Activated T-cell treated with anti-CD3 and anti-CD28 coated beads, Interleukin-2, amount 50 U/mL, for 4 hours (primary cell): ENCODE measurements around the gene GGA3. TPM values are rescaled to one million over a fixed set of nuclear protein-coding genes. Genes with fewer than 3 reads are reported as not detected.

Experiments
- ATAC-seq, 2 donors: fragments of 200-7000 bp; cut with Tn5 transposase; one replicate each; pipeline ENCODE4 v1.10.0; 2021
- DNase-seq: peaks from one replicate; pipeline ENCODE4 v3.0.0-alpha.2; 2020
- H3K27me3 Mint-ChIP-seq: one replicate; pipeline ENCODE4 v1.8.0; 2021; ENCODE audit warnings: low read depth, mixed read lengths
- H3K36me3 Mint-ChIP-seq: one replicate; pipeline ENCODE4 v1.8.0; 2022; ENCODE audit warnings: mixed read lengths; ENCODE audit not compliant: insufficient read depth
- H3K4me1 Mint-ChIP-seq: one replicate; pipeline ENCODE4 v1.8.0; 2021; ENCODE audit warnings: low read depth, mixed read lengths
- H3K4me3 Mint-ChIP-seq: one replicate; pipeline ENCODE4 v1.8.0; 2021; ENCODE audit warnings: mild to moderate bottlenecking, moderate library complexity, mixed read lengths
- H3K9me3 Mint-ChIP-seq: one replicate; pipeline ENCODE4 v1.8.0; 2021; ENCODE audit warnings: mixed read lengths
- total RNA-seq, 3 donors: library from RNA; stranded (reverse); gene quantifications; one replicate each; pipeline ENCODE4 v1.2.1, GENCODE V29; 2021

GGA3 gene
- total RNA-seq, 3 donors from 2014 or later, result 64.2 to 80.5 (median 71.2) TPM

GRCh38 chr17:75244133-75244866 lies 17.1 kb downstream of the GGA3 start:
- no peaks in the 10 kb centered on the region for H3K27me3 Mint-ChIP-seq
- no peaks in the 10 kb centered on the region for H3K9me3 Mint-ChIP-seq
- H3K4me3 Mint-ChIP-seq, result no peak overlapping the region
- H3K36me3 Mint-ChIP-seq, result peaks cover 41% of the 10 kb centered on the region
- ATAC-seq, result no peak
- peaks cover 54% of the 10 kb centered on the region for H3K4me1 Mint-ChIP-seq
- DNase-seq, result no peak

GRCh38 chr17:75242461-75243042 lies 18.9 kb downstream of the GGA3 start:
- Mint-ChIP-seq H3K36me3 (peaks cover 46% of the 10 kb centered on the region), H3K27me3 (no peaks in the 10 kb centered on the region), H3K4me3 (peak overlapping the region; percentile 54), H3K9me3 (no peaks in the 10 kb centered on the region), H3K4me1 (peaks cover 50% of the 10 kb centered on the region)
- DNase-seq (no peak), ATAC-seq (peak; percentile 24 to 39)

- DNase-seq, result no peak
- Mint-ChIP-seq H3K4me1 (peaks cover 48% of the 10 kb centered on the region), H3K9me3 (no peaks in the 10 kb centered on the region), H3K36me3 (peaks cover 47% of the 10 kb centered on the region), H3K4me3 (peak overlapping the region; percentile 54), H3K27me3 (no peaks in the 10 kb centered on the region)
- ATAC-seq, result peak in 1 of 2 donors; percentile 16
These were observed 19.4 kb downstream of the GGA3 start for GRCh38 chr17:75241996-75242460.

- ATAC-seq (no peak), DNase-seq (no peak)
- Mint-ChIP-seq H3K36me3 (peaks cover 47% of the 10 kb centered on the region), H3K9me3 (no peaks in the 10 kb centered on the region), H3K4me1 (peaks cover 45% of the 10 kb centered on the region), H3K4me3 (peak overlapping the region; percentile 6), H3K27me3 (no peaks in the 10 kb centered on the region)
These were observed 19.9 kb downstream of the GGA3 start for GRCh38 chr17:75241502-75241901.

GRCh38 chr17:75241143-75241430 lies 20.3 kb downstream of the GGA3 start:
- Mint-ChIP-seq H3K27me3 (no peaks in the 10 kb centered on the region), H3K36me3 (peaks cover 49% of the 10 kb centered on the region), H3K9me3 (no peaks in the 10 kb centered on the region), H3K4me3 (no peak overlapping the region), H3K4me1 (peaks cover 45% of the 10 kb centered on the region)
- DNase-seq (no peak), ATAC-seq (no peak)

- DNase-seq (peak; percentile 42), ATAC-seq (peak; percentile 38 to 50)
- no peak overlapping the region for H3K4me3 Mint-ChIP-seq
- H3K9me3 Mint-ChIP-seq, result no peaks in the 10 kb centered on the region
- peaks cover 46% of the 10 kb centered on the region for H3K36me3 Mint-ChIP-seq
- H3K4me1 Mint-ChIP-seq, result peaks cover 45% of the 10 kb centered on the region
- H3K27me3 Mint-ChIP-seq, result no peaks in the 10 kb centered on the region
These were observed 20.8 kb downstream of the GGA3 start for GRCh38 chr17:75240394-75241142.

- Mint-ChIP-seq H3K9me3 (no peaks in the 10 kb centered on the region), H3K36me3 (peaks cover 47% of the 10 kb centered on the region), H3K27me3 (no peaks in the 10 kb centered on the region), H3K4me1 (peaks cover 45% of the 10 kb centered on the region), H3K4me3 (no peak overlapping the region)
- ATAC-seq (no peak), DNase-seq (no peak)
These were observed 21.5 kb downstream of the GGA3 start for GRCh38 chr17:75239778-75240393.

GRCh38 chr17:75239214-75239613 lies 22.2 kb downstream of the GGA3 start:
- DNase-seq, result no peak
- Mint-ChIP-seq H3K9me3 (no peaks in the 10 kb centered on the region), H3K36me3 (peaks cover 49% of the 10 kb centered on the region), H3K4me1 (peaks cover 41% of the 10 kb centered on the region), H3K4me3 (no peak overlapping the region), H3K27me3 (no peaks in the 10 kb centered on the region)
- ATAC-seq, result no peak

GRCh38 chr17:75238684-75239191 lies 22.7 kb downstream of the GGA3 start:
- H3K36me3 Mint-ChIP-seq, result peaks cover 47% of the 10 kb centered on the region
- H3K4me3 Mint-ChIP-seq, result peak overlapping the region; percentile 27
- no peaks in the 10 kb centered on the region for H3K27me3 Mint-ChIP-seq
- ATAC-seq, result peak; percentile 70 to 74
- no peaks in the 10 kb centered on the region for H3K9me3 Mint-ChIP-seq
- H3K4me1 Mint-ChIP-seq, result peaks cover 37% of the 10 kb centered on the region
- DNase-seq, result peak; percentile 51

- DNase-seq (no peak), ATAC-seq (no peak)
- Mint-ChIP-seq H3K4me3 (no peak overlapping the region), H3K36me3 (peaks cover 41% of the 10 kb centered on the region), H3K9me3 (no peaks in the 10 kb centered on the region), H3K4me1 (peaks cover 31% of the 10 kb centered on the region), H3K27me3 (no peaks in the 10 kb centered on the region)
These were observed 23.3 kb downstream of the GGA3 start for GRCh38 chr17:75238020-75238580.

GRCh38 chr17:75237100-75238014 lies 24.0 kb downstream of the GGA3 start:
- Mint-ChIP-seq H3K27me3 (no peaks in the 10 kb centered on the region), H3K4me3 (no peak overlapping the region), H3K9me3 (no peaks in the 10 kb centered on the region), H3K4me1 (peaks cover 24% of the 10 kb centered on the region), H3K36me3 (peaks cover 39% of the 10 kb centered on the region)
- ATAC-seq (no peak), DNase-seq (no peak)

- no peaks in the 10 kb centered on the region for H3K9me3 Mint-ChIP-seq
- H3K4me3 Mint-ChIP-seq, result no peak overlapping the region
- H3K27me3 Mint-ChIP-seq, result no peaks in the 10 kb centered on the region
- no peak for DNase-seq
- peaks cover 33% of the 10 kb centered on the region for H3K36me3 Mint-ChIP-seq
- no peak for ATAC-seq
- H3K4me1 Mint-ChIP-seq, result no peaks in the 10 kb centered on the region
These were observed 28.6 kb downstream of the GGA3 start for GRCh38 chr17:75232786-75233185.

- Mint-ChIP-seq H3K4me1 (no peaks in the 10 kb centered on the region), H3K9me3 (no peaks in the 10 kb centered on the region), H3K36me3 (peaks cover 30% of the 10 kb centered on the region), H3K27me3 (no peaks in the 10 kb centered on the region), H3K4me3 (no peak overlapping the region)
- no peak for DNase-seq
- no peak for ATAC-seq
These were observed 29.5 kb downstream of the GGA3 start for GRCh38 chr17:75231741-75232464.
